K562 (cell line): ENCODE results near the gene ZNF385D. TPM values are rescaled to one million over a fixed set of nuclear protein-coding genes. Genes with fewer than 3 reads are reported as not detected.

ENCODE experiments used
- MTF1 ChIP-seq: fragments of 250-450 bp; sonication (Bioruptor Pico); IDR thresholded peaks from 2 replicates; pipeline ENCODE4 v1.9.0; 2021; ENCODE audit warnings: moderate library complexity, mild to moderate bottlenecking, inconsistent platforms, borderline replicate concordance
- TARDBP ChIP-seq: fragments of 450-650 bp; IDR thresholded peaks from 2 replicates; pipeline ENCODE4 v1.6.1; 2016
- ZNF263 ChIP-seq: sonication (generic); formaldehyde crosslinking; IDR thresholded peaks from 2 replicates; pipeline ENCODE4 v1.8.0; 2022; ENCODE audit warnings: mild to moderate bottlenecking, missing genetic modification reagents, borderline replicate concordance
- polyA plus RNA-seq, 8 experiments: library from polyadenylated mRNA; depleted of rRNA in 4 of 8; stranded (reverse) in 5 of 8; unstranded in 3 of 8; fragments of >200 nt; fragmentation: Nextera tagmentation in 2 of 8; fragmentation: Illumina TruSeq in 1 of 8; extraction: Ambion mirVana in 2 of 8; extraction: Trizol in 1 of 8; gene quantifications; 2 replicates each; pipeline versions ENCODE4 v1.2.1 to v1.2.3, GENCODE V29; 2011 to 2014; ENCODE audit warnings: inconsistent platforms in 1 of 8, missing spikeins in 1 of 8
- total RNA-seq, 7 experiments: library from RNA; depleted of rRNA in 6 of 7; stranded (reverse); fragments of >200 nt in 6 of 7; fragmentation: Illumina TruSeq in 2 of 7; extraction: Trizol in 2 of 7; gene quantifications; 2 replicates each; pipeline versions ENCODE4 v1.2.1 to v1.2.3, GENCODE V29; 2011 to 2021; ENCODE audit warnings: low replicate concordance in 1 of 7
- TF ChIP-seq, protein P1 (sequence below): sonication (generic); formaldehyde crosslinking; IDR thresholded peaks from 2 replicates; pipeline ENCODE4 v1.8.0; 2022; ENCODE audit warnings: missing genetic modification reagents, mild to moderate bottlenecking, borderline replicate concordance
- TF ChIP-seq, protein P2 (sequence below): fragments of 250-450 bp; sonication (Bioruptor Pico); IDR thresholded peaks from 2 replicates; pipeline ENCODE4 v1.5.0; 2021
- TF ChIP-seq, protein P3 (sequence below), 2 experiments: fragments of 450-650 bp in 1 of 2; sonication (generic) in 1 of 2; formaldehyde crosslinking; conservative IDR thresholded peaks; 2 replicates each; pipeline versions ENCODE4 v1.4.0 to v1.8.1; 2020 to 2022; ENCODE audit warnings: mild to moderate bottlenecking in 1 of 2, missing genetic modification reagents in 1 of 2
- TF ChIP-seq, protein P4 (sequence below): fragments of 250-450 bp; sonication (Bioruptor Pico); IDR thresholded peaks from 2 replicates; pipeline ENCODE4 v1.8.0; 2022; ENCODE audit warnings: inconsistent platforms, mild to moderate bottlenecking, moderate library complexity, borderline replicate concordance

The ZNF385D gene
- total and polyA plus RNA-seq, 9 of the 15 experiments (the other 6 are each of a cell fraction or from before 2014, with no cell fraction given): 0.14 to 1.7 (median 0.51) TPM

DNA sequence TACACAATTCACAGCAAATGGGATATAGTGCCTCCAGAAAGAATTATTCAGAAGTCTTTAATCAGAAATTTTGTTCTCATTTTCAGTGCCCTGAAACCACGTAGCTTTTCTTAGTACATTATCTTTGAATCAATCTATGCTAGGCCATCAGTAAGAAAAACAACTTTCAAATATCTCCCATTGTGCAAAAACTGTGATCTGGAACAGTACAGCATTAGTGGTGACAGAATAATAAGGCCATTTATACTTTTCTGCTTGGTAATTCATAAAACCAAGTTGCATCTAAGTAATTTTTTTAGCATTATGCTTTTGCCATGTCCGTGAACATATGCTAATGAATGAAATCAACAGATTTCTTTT is 35.4 kb upstream of the ZNF385D start (continued):
- TF ChIP-seq, protein P1, sequence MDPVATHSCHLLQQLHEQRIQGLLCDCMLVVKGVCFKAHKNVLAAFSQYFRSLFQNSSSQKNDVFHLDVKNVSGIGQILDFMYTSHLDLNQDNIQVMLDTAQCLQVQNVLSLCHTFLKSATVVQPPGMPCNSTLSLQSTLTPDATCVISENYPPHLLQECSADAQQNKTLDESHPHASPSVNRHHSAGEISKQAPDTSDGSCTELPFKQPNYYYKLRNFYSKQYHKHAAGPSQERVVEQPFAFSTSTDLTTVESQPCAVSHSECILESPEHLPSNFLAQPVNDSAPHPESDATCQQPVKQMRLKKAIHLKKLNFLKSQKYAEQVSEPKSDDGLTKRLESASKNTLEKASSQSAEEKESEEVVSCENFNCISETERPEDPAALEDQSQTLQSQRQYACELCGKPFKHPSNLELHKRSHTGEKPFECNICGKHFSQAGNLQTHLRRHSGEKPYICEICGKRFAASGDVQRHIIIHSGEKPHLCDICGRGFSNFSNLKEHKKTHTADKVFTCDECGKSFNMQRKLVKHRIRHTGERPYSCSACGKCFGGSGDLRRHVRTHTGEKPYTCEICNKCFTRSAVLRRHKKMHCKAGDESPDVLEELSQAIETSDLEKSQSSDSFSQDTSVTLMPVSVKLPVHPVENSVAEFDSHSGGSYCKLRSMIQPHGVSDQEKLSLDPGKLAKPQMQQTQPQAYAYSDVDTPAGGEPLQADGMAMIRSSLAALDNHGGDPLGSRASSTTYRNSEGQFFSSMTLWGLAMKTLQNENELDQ (CRISPR knock-in tag): no peak
- no peak for TF ChIP-seq ZNF263
- TF ChIP-seq MTF1 (CRISPR knock-in tag): no peak
- TF ChIP-seq, protein P2, sequence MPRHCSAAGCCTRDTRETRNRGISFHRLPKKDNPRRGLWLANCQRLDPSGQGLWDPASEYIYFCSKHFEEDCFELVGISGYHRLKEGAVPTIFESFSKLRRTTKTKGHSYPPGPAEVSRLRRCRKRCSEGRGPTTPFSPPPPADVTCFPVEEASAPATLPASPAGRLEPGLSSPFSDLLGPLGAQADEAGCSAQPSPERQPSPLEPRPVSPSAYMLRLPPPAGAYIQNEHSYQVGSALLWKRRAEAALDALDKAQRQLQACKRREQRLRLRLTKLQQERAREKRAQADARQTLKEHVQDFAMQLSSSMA (CRISPR knock-in tag): no peak
- TF ChIP-seq, protein P3, sequence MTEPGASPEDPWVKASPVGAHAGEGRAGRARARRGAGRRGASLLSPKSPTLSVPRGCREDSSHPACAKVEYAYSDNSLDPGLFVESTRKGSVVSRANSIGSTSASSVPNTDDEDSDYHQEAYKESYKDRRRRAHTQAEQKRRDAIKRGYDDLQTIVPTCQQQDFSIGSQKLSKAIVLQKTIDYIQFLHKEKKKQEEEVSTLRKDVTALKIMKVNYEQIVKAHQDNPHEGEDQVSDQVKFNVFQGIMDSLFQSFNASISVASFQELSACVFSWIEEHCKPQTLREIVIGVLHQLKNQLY (CRISPR knock-in tag; conservative IDR thresholded peaks at IDR 0.05): no peak
- no peak for TF ChIP-seq TARDBP
- TF ChIP-seq, protein P4, sequence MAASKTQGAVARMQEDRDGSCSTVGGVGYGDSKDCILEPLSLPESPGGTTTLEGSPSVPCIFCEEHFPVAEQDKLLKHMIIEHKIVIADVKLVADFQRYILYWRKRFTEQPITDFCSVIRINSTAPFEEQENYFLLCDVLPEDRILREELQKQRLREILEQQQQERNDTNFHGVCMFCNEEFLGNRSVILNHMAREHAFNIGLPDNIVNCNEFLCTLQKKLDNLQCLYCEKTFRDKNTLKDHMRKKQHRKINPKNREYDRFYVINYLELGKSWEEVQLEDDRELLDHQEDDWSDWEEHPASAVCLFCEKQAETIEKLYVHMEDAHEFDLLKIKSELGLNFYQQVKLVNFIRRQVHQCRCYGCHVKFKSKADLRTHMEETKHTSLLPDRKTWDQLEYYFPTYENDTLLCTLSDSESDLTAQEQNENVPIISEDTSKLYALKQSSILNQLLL (CRISPR knock-in tag): no peak
